HG03460 (cell line): ENCODE results near the gene KIAA1217.
A peak's percentile ranks its signal among the peaks of the same experiment; 100 is the strongest.
"Not testable (repeated sequence)": the region's sequence is repeated elsewhere in the genome, so short reads cannot be mapped to it uniquely, and the experiment has no call there.

ENCODE experiments used
- ATAC-seq: cut with Tn5 transposase; IDR thresholded peaks from one replicate; pipeline ENCODE4 v1.9.1; 2021; ENCODE audit not compliant: unreplicated experiment

KIAA1217 gene

DNA sequence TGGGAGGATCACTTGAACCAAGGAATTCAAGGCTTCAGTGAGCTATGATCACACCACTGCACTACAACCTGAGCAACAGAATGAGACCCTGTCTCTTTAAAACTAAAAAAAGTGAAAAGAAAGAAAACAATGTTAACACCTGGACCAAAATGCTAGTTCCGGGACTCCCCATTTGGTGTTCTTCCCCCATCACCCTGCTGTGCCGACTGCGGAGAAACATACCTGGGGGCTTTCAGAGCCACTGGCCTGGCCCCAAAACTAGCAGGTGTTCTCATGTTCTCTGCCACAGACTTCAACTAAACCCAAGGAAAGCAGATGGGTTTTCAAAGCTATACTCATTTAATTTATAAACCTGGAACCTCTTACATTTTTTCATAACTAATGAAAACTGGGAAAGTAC, 250.9 kb downstream of the KIAA1217 start:
- ATAC-seq: no peak

DNA sequence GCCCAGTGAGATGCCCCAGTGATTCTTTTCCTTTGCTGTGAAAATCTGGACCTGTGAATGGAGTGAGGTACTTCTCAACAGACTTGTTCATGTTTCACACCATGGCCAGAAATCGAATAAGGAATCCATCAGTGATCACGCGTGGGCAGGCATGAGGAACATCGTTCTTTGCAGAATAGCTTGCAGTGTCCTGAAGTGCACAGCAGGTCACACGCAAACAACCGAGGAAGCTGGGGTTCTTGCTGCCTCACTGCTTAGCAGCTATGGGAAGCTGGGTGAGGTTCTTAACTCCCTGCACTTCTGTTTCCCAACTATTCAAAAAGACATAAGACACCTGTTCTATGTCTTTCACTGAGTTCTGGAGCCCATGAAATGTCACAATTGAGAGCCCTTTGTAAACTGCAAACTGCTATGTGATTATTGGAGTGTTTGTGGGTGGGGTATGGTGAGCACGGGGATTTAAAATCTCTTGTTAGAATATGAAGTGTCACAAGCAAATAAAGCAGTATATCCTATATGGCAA, 253.4 kb downstream of the KIAA1217 start:
- ATAC-seq: no peak

GRCh38 chr10:24462889-24463552, 254.1 kb downstream of the KIAA1217 start:
- no peak for ATAC-seq

- ATAC-seq: no peak
These were observed 254.9 kb downstream of the KIAA1217 start for GRCh38 chr10:24463611-24464426.

GRCh38 chr10:24465124-24465874, 256.4 kb downstream of the KIAA1217 start:
- ATAC-seq: no peak

DNA sequence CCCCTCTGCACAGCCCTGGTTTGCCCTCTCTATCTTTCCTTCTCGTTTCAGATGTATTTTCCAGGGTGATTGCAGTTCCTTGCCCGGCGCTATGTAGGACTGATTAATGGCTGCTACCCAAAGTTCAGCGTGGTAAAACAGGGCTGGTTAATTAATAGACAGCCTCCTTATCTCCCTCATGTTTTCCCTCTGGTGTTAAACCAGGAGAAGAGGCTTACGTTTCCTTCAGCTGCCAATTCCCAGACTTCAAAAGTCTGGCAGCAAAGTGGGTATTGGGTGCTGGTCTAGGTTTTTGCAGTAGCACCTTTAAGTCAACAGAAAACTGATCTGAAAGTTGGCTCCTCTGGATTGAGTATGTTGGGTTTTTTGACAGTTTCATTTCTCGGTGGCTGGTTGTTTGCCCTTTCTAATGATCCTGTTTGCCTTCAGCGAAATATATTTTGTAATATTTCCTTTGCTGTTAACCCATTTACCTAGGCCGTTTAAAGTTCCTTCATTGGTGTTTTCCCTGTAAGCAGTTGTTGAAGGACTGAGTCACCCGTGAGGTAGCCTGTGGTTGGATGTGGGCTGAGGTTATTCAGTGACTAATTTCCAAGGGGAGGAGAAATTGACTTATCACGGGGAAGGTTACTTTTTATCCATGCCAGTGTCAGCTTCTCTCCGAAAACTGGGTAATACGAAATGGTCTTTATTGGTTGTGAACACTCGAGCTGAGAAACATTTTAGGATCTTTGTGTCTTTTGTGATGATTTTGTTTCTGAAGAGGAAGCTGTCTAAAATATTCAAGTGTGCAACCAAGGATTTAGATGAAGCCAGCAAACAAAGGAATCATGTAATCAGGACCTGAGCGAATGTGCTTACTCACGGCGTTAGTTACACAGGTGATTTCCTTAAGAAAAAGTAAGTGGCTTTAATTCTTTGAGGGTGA, 257.2 kb downstream of the KIAA1217 start:
- peak; percentile 58 for ATAC-seq

- no peak for ATAC-seq
These were observed 258.2 kb downstream of the KIAA1217 start for GRCh38 chr10:24467136-24467535.

DNA sequence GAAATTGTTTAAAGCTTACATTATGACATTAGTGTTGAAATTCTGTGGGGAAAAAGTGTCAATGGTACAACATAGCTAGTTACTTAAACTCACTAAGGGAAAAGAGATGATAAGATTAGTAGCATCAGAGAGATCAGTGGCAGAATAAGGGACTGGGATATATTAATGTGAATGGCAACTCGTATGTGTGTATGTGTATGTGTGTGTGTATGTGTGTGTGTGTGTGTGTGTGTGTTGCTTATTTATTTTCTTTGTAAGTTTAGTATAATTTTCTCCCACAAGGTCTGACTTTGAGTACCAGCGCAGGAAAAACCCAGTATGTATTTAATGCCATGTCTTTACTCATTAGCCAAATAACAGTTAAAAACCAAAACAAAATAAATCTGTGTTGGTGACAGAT, 258.7 kb downstream of the KIAA1217 start:
- ATAC-seq: no peak

DNA sequence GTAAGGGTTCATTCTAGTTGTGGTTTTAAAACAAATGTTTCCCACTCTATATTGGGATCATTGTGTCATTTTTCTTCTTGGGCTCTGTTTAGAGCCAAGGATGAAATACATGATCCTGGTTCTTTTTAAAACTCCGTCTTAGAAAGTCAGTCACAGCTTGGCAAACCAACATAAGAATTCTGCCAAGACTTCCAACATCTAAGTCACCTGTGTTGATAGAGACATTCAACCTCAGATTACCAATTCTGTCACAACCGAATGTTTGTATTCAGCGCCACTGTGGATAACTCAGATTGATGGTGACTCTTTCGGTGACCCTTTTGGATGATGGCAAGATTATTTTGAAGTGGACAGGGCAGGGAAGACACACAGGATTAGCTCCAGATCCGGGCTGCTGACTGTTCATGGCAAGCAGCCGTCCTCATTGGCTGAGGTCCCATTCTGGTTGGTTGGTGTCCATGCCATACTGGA, 259.4 kb downstream of the KIAA1217 start:
- ATAC-seq: no peak

DNA sequence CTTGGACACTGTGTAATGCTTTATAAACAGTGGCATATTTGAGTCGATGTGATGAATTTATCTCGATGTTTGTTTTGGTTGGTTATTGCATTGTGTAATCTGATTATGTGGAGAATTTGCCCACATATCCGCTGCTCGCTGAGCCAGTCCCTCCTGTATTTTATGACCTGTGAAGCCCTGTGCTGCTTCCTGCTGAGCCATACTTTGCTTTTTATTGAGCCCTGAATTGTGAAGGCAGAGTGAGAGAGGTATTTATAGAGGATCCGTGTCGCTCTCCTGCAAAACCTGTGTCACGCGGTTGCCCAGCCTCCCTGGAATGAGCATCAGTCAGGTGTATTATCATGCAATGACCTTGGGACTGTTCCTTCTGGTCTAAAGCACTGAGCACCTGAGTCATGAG, 261.1 kb downstream of the KIAA1217 start:
- ATAC-seq: no peak

GRCh38 chr10:24475598-24475997, 266.7 kb downstream of the KIAA1217 start:
- ATAC-seq: no peak

DNA sequence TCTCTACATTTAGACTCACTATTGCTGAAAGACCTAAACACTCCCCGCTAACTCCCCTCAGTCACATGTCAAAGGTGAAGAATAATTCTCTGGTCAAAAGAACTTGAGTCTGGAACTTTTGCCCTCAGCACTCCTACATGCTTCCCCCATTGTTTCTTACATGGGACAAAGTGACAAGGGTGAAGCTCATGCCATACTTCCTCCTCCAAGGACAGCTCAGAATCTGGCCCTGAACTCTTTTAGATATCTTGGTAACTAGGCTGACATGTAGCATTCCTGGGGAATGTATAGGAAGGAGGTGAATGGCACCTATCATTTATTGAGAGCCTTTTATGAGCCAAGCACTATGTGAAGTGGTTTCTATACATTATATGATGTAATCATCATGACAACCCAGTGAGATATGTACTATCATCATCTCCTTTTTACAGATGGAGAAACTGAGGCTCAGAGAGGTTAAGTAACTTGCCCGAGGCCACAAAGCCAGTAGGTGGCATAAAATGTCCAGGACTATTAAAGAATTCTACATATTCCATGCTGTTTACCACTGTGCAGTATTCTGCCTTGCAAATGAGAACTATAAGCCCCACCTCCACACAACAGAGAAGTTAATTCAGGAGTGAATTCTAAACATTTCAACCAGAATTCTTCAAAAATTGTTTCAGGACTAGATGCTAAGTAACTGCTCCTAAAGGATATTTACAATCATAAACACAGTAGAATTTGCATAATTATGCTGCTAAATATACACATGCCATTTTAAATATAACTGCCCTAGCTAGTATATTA, 268.2 kb downstream of the KIAA1217 start:
- ATAC-seq: no peak

GRCh38 chr10:24477915-24478314, 269.0 kb downstream of the KIAA1217 start:
- ATAC-seq: no peak

GRCh38 chr10:24479806-24480205, 270.9 kb downstream of the KIAA1217 start:
- no peak for ATAC-seq

- no peak for ATAC-seq
These were observed 271.5 kb downstream of the KIAA1217 start for GRCh38 chr10:24480447-24480846.

- no peak for ATAC-seq
These were observed 272.3 kb downstream of the KIAA1217 start for GRCh38 chr10:24481241-24481640.

- ATAC-seq: not testable (repeated sequence)
These were observed 273.8 kb downstream of the KIAA1217 start for GRCh38 chr10:24482713-24483112.

GRCh38 chr10:24483701-24484100, 274.8 kb downstream of the KIAA1217 start:
- ATAC-seq: peak; percentile 52

GRCh38 chr10:24484771-24485170, 275.8 kb downstream of the KIAA1217 start:
- ATAC-seq: no peak
